ENCODE data around the gene CACNA1E.

Gene CACNA1E

DNA sequence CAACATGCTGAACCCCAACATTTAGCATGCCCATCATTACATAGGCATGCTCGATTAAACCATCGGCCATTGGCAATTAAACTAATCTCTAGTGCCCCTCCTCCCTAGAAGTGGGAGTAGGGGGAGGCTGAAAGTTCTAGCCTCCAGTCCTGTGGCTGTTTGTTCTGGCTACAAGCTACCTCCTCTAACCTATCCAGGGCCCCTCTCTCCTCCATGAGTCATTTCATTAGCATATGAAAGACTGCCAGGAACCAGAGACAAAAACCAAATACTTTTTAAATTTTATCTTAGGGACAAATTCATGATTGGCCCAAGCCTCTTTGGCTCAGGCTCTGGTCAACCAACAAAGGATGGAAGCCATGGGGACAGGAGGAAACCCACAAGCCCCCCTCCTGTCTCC lies 231.1 kb downstream of the CACNA1E start:
- no peak for DNase-seq

DNA sequence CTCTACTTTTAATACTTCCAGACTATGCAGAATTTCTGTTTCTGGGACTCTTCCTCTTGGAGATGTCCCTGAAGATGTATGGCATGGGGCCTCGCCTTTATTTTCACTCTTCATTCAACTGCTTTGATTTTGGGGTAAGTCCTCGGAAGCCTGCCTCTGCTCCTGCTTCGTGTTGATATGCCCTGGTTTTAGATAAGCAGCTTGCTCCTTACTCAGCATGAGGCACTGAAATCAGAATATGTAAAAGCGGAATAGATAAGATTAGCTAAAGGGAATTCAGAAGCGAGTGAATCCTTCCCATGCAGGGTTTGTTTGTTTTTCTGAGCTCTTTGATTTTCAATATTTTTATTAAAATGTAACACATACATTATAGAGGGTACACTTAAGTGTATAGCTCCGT lies 234.7 kb downstream of the CACNA1E start:
- DNase-seq = no peak

DNA sequence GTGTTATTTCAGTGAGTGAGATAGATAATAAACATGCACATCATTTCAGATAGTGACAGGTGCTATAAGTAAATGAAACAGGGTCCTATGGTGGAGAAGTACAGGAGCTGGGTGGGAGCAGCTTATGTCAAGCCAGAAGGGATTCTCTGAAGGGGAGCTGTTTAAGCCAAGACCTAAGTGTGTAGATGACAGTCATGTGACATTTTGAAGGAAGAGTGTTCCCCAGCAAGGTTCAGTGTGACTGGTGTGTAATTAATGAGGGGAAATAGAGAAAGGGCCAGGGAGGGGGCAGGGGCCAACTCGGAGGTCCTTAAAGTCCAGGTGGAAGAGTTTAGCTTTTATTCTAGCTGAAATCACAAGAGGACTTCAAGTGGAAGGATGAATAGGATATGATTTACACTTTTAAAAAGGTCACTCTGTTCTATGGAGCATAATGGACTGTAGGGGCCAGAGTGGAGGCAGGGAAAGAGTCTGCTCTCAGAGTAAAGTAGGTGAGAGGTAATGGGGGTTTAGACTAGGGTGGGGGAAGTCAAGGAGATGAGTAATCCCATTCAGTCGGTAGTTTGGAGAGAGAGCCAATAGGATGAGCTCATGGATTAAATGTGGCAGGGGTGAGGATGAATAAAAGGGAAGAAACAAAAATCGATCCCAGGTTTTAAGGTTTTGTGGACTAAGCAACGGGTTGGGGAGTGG lies 243.1 kb downstream of the CACNA1E start:
- no peak for DNase-seq

DNA sequence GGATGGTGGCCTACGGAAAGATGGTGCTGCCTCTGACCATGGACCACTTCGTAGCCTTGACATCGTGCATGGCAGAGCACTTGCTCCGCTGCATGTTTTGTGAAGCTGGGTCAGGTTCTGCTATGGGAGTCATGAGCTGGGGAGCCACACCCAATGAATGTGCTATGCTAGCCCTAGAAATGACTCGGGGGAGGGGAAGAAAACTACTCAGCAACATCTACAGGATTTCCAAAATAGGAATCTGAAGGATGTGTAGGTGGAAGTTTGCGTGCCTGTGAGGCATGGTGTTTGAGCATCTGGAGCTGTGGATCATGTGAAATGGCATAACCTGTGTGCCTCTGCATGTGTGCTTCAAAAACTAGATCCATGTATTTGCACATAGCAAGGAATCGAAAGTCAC lies 247.3 kb downstream of the CACNA1E start:
- no peak for DNase-seq

DNA sequence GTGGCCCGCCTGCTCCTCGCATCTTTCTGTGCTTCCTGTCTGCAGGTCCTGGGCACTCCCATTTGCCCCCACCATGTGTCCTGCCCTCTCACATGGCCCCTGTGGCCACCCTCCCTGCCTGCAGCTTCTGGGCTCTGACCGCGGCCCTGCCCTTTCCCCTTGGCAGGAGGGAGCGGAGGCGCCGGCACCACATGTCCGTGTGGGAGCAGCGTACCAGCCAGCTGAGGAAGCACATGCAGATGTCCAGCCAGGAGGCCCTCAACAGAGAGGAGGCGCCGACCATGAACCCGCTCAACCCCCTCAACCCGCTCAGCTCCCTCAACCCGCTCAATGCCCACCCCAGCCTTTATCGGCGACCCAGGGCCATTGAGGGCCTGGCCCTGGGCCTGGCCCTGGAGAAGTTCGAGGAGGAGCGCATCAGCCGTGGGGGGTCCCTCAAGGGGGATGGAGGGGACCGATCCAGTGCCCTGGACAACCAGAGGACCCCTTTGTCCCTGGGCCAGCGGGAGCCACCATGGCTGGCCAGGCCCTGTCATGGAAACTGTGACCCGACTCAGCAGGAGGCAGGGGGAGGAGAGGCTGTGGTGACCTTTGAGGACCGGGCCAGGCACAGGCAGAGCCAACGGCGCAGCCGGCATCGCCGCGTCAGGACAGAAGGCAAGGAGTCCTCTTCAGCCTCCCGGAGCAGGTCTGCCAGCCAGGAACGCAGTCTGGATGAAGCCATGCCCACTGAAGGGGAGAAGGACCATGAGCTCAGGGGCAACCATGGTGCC lies 249.1 kb downstream of the CACNA1E start:
- DNase-seq = no peak

DNA sequence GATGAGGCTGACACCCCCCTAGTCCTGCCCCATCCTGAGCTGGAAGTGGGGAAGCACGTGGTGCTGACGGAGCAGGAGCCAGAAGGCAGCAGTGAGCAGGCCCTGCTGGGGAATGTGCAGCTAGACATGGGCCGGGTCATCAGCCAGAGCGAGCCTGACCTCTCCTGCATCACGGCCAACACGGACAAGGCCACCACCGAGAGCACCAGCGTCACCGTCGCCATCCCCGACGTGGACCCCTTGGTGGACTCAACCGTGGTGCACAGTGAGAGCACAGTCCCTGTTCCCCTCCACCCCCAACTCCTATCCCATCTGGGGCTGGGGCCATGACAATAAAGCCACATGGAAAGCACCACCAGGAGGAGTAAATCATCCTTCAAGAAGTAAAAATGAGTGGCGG lies 250.2 kb downstream of the CACNA1E start:
- no peak for DNase-seq

DNA sequence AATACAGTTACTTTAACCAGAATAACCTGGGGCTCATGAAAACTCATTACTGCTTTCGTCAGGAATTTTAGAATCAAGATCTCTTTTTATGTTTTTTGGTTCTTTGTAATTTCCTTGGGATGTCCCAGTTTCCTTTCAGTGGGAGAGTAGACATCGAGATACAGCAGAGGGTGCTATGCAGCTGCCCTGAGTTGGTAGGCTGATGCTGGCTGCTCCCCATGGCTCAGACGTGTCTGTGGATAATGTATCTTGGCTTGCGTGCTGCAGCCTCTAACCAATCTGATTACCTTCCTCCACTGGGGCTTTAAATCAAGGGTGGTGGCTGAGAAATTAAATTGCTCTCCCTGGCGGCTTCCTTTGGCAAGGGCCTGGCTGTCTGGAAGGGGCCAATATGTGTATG lies 253.7 kb downstream of the CACNA1E start:
- DNase-seq = no peak

DNA sequence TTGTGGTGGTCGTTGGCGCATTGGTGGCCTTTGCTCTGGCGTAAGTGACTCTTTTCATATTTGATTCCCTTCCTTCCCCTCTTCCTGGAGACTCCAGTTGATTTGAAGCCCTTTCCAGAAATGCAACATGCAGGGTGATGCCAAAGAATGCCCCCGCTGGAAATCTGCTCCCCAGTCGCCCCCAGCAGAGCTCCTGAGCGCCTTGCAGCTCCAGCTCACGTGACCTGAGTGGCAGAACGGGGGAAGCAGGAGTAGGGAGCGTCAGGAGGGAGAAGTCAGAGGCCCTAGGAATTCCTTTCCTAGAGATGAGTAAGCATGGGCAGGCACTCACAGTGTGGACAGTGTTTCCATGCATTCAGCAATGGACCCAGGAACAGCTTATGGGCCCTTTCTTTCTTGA lies 255.9 kb downstream of the CACNA1E start:
- DNase-seq = no peak

DNA sequence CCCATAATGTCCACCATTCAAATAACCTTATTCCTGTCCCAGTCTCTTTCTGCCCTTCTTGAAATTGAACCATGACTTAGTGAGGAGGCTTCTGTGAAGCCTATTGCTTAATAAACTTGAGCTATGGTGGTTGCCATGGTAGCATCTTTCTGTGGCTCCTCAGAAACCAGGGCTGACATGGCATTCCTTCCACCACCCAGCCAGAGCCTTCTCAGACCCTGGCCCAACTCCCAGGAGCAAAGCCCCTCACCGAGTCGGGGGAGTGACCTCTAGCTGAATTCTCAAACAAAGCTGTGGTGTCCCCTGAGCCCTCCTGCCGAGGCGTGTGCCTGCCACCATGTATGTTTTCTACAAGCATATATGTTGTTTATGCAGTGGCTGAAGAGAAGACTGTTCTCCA lies 259.1 kb downstream of the CACNA1E start:
- no peak for DNase-seq

DNA sequence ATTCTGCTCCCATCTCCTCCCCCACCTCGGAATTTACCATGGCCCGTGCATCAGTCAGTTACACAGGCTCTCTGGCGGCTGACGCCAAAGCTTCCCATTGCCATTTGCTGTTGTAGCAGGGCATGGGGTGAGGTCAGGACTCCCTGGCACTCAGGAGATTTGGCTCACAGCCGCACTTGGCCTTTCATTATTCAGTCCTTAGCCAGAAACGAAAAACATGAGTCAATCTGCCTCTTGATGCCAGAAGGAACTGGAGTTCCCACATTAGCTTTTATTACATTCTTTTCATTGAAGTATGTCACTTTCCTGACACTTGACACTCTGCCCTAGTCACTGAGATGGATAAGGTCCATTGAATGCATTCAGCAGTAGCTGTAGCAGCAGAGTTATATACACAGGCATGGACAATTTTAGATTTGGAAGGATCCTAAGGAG lies 260.6 kb downstream of the CACNA1E start:
- DNase-seq = no peak

DNA sequence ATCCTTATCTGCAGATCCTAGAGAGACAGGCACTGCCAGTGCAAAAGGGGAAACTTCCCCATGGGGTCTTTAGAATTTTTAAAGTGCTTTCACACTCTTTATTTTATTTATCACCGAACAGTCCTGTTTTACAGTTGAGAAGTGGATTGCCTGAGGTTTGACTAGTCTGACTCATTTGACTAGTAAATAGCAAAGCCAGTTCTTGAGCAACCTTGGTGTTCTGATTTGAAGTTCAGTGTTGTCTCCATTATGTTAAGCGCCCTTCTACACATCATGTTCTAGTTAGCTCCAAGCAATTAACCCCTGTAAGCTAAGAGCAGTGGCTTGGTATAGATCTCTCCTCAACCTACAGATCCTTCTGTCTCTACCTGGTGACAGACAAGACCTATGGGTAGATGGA lies 262.9 kb downstream of the CACNA1E start:
- no peak for DNase-seq

DNA sequence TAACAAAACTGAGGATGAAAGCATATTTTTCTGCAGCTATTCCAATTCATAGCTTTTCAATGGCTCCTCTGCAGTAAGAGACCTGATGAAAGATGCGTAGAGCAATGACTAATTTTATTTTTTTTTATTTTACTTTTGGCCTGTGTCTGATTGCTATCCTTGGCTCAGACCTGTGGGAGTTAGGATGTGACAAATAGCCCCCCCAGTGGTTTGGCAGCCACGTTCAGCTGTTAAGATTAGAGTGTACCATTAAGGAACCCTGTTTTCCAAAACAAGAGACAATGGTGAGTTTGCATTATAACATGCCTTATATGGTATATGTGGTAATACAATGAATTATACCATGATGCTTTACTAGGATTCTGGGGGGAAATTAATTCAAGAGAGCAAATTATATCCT lies 264.7 kb downstream of the CACNA1E start:
- DNase-seq = no peak

DNA sequence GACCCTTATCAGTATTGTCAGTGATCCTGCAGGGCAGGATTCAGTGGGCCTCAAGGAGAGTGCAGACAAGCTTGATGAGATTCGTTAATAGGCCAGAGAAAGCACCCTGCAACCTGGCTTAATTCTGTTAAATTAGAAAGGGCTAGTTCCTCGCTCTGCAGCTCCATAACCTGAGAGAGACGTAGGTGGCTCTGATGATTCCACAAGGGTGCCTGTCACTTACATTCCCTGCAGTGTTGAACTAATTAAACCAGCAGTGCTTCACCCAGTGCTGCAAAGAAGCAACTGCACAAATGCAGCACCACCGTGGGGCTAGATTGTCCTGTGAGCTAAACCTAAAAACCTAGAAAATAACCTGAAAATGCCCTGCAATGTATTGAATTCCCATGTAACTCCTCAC lies 270.8 kb downstream of the CACNA1E start:
- DNase-seq = no peak

DNA sequence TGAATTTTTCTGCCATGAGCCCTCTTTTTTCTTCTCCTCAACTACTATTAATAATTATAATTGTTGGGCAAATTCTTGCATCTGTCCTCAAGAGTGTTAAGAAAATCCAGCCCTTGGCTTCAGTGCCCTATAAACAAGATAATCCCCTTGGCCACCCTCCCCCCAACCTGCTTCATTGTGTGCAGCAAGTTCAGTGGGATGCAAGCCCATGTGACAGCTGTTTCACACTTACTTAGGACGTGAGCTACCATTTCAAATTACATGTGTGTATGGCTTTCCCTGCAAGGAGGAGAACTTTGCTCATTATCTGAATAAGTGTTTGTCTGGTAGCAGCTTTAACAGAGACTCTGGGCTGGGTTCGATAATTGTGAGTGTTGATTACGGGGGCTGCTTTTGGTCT lies 276.2 kb downstream of the CACNA1E start:
- no peak for DNase-seq

DNA sequence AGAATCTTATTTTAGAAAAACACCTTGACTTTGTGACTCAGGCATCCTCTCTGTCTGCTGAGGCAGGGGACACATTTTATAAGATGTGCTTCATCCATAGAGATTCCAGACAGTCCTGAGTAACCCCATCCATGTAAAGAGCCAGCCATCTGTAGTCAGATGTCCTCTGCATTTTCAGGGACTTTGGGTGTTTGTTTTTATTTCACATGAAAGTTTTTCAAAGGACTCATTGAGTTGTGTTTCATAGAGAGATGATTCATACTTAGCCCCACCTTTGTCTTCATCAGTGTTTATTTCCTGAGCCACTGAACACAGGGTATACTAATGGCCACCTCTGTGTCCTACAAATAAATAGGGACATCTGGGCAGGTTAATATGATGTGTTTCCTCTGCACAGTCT lies 280.4 kb downstream of the CACNA1E start:
- no peak for DNase-seq

DNA sequence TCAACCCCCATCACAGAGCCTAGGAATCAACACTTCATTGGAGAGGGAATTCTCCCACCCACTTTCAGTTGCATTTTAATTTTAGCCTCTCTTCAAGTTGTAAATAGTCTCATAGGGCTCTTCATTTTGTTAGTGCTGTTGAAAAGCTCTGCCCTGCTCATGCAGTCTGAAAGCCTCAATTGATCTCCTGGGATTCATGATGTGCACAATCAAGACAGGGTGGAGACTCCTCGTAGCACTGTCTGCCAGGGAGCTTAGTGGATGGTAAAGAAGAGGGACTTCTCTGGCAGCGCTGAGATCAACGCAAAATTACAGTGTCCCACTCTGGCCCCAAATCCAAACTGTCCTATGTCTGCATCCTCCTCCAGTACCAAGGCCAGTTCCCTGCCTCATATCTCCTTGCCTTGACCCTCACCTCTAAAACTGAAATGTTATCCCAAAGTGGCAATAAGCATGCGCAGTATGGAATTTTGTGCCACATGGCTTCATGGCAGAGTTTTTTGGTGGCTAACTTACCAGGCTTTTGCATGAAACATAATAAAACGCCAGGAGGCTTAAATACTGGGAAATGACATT lies 282.2 kb downstream of the CACNA1E start:
- no peak for DNase-seq

DNA sequence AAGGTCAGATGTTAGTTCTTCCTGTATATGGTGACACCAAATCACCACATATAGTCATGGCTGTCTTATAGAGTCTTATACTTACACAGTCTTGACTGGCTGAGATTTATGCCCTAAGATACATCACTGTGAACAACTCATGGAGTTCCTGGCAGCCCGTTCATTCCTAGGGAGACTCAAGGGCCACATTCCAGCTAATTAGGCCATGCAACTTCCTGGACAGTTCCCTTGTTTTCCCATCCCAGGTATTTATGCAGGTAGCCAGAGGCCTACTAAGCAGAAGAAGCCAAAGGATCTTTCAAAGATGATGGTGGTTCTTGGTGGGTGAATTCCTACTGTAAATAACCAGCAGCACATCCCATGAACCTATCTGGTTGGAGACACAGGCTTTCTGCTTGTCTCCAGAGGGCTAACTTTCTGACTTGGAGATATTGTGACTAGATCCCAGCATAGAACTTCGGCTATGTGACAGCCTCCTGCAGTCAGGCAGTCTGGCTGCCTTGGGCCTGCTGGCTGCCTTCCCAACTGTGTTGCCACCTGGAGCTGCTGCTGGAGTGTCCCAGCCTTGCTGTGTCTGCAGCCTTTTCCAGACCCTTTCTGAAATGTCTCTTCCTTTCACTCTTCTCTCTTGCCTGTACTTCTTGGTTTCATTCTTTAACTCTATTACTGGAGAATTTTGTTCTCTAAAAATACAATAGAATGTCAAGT lies 283.8 kb downstream of the CACNA1E start:
- DNase-seq = no peak

DNA sequence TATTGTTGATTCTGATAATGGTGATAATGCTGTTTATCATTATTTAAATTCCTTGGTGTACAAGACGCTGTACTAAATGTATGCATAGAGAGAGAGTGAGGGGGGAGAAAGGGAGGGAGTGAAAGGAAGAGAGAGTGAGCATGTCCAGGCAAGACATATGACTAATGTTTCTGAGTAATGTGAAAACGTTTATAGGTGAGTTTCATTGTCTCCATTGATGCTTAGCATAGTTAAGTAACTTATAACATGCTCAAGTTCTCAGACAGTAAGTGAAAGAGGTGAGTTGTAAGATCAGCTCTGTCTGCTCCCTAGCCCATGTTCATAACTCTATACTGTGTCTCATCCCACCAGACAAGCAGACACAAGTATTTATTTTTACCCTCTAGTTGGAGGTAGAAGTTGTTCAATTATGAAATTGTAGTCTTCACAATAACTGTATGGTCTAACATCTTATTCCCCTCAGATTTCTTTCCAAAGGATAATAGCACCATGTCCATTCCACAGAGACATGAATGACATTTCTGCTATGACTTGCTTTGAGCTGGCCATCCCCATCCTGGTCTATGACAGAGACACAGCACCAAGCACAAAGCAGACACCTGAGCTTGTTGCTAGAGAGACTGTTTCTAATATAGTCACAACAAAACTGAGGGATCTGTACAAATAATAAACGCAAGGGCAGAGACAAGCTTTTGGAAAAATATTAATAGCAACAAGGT lies 285.1 kb downstream of the CACNA1E start:
- DNase-seq = no peak

DNA sequence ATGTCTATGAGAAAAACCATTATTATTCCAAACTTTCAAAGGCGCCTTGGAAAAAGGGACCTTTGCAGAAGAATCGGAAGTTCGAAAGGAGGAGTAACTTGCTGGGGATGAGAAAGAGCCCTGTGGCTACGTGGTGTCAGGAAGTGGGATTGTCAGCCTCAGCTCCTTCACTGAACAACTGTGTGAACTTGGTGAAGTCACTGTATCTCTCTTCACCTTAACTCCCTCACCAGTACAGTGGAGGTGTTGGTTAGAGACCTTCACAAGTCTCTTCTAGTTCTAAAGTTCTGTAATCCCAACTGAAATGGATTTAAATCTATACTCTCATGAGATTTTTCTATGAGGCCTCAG lies 285.6 kb downstream of the CACNA1E start:
- DNase-seq = no peak

DNA sequence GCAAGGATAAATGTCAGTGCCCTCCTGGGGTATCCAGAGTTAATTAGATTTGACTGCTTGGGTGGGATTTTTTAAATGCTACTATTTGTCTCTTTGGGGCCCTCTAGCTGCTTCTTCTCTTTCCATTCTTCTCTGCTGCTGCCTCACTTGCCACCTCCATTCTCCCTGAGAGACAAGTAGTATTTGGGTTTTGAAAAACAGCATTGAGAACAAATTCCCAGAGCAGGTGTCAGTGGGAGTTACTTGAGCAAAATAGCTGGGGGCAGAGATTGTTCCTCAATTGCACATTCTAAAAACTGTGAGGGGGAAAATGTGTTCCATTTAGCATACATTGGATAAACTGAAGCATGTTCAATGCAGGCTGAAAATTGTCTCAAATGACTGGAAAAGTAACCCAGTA lies 286.5 kb downstream of the CACNA1E start:
- DNase-seq = no peak

DNA sequence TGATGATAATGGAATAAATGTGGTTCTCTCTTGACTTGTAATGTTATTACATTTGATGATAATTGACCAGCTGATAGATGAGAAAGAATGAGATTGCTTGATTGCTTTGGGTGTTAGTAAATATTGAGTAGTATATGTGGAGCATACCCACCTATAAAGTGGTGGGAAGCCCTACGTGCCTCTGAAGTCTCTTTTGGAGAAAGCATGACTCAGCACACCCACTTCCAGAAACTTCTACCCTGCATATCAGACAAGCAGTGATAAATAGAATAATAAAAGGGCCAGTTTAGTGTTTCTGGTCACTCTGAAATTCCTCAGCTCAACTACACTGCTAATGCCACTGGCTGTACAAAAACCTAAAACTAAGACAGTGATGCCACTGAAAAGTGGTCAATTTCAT lies 289.4 kb downstream of the CACNA1E start:
- DNase-seq = no peak

DNA sequence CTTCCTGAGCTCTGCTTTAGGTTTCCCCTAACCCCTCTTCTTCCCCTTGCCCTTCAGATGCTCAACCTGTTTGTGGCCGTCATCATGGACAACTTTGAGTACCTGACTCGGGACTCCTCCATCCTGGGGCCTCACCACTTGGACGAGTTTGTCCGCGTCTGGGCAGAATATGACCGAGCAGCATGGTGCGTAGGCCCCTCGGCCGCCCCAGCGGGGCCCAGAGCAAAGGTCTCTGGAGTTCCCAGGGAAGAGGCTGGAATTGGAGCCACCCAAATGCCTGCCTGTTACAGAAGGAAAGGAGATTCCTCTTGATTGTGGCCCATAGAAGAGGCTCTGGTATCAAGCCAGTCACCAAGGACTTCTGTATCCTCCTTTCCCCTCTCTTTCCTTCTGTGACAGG lies 292.7 kb downstream of the CACNA1E start:
- DNase-seq = no peak

DNA sequence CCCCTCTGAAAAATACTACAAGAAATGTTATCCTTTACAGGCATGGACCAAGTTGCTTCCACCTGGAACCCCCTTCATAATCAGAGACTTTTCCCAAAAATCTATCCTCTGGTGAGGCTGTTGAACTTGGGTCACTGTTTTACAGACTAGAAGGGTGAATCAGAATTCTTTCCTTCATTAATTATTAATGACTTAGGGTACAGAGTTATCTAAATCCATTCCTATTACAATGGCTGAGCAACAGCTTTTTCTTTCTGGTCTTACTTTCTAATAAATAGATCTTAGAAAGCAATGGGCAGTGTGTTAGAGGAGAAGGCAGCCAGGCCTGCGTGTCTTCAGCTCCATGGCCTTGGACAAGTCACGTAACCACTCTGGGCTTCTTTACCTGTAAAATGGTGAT lies 294.0 kb downstream of the CACNA1E start:
- DNase-seq = no peak

Data from COR-L47 (cell line).